Glomerular visceral epithelial cell (primary cell): ENCODE results near the gene OR6N2.

Experiments
- DNase-seq: peaks from one replicate; pipeline ENCODE4 v3.0.0-alpha.2; 2016; ENCODE audit errors: extremely low spot score

The OR6N2 gene, protein sequence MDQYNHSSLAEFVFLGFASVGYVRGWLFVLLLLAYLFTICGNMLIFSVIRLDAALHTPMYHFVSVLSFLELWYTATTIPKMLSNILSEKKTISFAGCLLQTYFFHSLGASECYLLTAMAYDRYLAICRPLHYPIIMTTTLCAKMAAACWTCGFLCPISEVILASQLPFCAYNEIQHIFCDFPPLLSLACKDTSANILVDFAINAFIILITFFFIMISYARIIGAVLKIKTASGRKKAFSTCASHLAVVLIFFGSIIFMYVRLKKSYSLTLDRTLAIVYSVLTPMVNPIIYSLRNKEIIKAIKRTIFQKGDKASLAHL

GRCh38 chr1:158781104-158781503 is at the start of gene OR6N2:
Gene OR6N2 (minus strand): TSS chr1:158781204. CDS start chr1:158777635, 3,569 bp downstream.
- no peak for DNase-seq

DNA sequence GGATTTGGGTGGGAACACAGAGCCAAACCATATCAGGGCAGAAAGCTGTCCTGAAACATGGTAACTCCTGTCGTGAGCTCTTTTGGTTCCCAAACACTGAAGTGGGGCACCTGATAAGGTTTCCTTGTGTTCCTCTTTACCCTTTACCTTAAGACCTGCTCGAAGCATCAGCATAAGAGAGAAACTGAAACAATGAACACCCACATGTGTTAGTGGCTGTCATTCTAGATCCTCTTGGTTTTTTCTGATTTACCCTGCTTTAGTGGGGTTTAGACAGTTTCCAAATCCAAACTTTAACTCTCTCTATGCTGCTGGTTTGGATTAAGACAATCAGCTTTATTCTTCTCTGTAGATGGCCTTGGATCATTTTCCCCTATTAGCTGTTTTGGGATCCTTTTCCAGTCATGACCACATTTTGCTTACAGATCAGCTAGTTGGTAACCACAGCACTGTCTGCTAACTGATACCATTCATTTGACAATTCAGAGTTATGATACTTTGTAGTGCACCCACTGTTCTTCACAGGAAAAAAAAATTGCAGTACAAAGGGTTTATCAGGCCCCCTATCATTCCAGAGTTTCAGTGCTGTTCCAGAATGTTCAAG is 49.2 kb upstream of the OR6N2 start:
- DNase-seq, result no peak

DNA sequence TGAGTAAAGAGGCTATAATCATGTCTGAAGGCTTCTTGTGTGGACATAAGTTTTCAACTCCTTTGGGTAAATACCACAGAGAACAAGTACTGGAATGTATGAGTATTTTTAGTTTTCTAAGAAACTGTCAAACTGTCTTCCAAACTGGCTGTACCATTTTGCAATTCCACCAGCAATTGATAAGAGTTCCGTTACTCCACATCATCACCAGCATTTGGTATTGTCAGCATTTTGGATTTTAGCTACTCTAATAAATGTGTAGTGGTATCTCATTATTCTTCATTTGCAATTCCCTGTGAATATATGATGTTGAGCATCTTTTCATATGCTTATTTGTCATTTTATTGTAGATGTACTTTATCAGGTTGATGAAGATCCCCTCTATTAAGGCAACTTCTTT is 40.7 kb upstream of the OR6N2 start:
- no peak for DNase-seq

DNA sequence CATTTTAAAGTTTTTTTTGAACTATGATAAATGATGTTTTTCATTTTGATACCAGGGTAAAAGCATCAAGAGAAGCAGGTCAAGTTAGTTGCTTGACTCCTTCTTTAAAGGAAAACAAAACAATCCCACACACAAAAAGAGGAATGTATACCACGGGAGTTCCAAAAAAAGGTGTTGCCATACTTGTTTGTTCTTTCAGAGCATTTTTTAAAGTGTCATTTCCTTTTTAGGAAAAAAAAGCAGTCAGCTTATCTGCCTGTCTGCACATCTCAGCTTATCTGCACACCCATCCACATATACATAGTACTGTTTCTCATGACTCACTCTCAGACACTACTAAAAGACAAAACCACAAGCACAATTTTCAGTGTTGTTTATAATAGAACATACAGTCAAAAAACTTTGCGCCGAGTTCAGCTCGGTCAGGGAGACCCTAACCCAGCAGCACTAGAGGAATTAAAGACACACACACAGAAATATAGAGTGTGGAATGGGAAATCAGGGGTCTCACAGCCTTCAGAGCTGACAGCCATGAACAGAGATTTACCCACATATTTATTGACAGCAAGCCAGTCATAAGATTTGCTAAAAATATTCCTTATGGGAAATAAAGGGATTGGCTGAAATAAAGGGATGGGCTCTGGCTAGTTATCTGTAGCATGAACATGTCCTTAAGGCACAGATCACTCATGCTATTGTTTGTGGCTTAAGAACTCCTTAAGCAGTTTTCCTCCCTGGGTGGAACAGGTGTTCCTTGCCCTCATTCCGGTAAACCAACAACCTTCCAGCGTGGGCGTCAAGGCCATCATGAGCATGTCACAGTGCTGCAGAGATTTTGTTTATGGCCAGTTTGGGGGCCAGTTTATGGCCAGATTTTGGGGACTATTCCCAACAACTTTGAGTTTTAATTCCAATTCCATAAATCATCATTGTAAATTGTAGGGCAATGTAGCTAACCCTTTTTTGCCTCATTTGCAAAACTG is 38.7 kb upstream of the OR6N2 start:
- DNase-seq, result no peak

DNA sequence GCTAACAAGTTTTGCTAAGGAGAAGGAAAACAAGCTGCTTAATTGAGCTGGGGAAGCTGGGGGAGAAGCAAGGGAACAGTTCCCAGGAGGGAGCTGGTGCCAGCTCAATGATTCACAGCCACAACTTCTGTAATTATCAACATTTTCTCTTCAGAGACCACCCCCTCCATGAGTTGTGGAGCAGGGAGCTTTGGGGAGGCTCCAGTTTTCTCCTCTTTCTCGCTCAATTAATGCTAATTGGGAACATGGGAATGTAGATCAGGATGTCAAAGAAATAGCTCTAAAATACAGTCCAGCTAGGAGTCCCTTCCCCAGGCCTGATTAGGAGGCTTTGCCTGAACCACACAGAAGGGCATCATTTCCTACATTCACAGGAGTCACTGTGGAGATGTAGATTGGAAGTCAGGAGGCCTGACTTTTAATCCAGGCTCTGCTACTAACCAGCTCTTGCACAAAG is 38.0 kb upstream of the OR6N2 start:
- DNase-seq, result no peak

GRCh38 chr1:158818560-158818959 is 37.6 kb upstream of the OR6N2 start:
- DNase-seq, result no peak

GRCh38 chr1:158814970-158815369 is 34.0 kb upstream of the OR6N2 start:
- no peak for DNase-seq

DNA sequence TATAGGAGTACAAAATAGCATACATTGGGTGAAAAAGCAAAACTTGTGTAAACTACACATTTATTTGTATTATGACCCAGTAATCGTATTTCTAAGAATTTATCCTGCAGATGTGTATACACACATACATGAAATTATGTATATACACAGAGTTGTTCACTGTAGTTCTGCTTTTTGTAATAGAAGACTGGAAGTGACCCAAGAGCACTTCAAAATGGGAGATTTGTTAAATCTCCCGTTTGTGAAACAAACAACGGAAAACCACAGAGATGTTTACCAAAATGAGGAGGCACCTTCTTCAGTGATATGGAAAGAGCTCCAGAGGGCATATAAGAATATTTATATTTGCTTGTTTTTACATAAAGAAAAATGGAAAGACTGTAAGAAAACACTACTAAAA is 32.2 kb upstream of the OR6N2 start:
- DNase-seq, result no peak

DNA sequence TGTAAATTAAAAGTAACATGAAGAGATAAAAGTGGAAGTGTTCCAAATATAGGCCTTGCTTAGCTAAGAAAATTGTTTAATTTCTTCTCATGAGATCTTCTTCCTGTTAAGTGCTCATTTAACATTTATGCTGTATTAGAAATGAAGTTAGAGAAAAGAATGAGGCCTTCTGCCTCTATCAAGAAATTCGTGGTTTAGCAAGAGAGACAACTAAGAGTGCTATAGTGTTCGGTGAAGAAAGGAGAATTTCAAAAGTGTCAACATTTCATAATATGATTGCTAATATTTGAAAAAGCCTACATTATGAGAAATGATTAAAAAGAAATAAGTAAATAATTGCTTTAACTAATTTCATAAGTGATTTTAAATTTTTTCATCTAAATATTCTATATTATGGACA is 31.3 kb upstream of the OR6N2 start:
- DNase-seq, result no peak

GRCh38 chr1:158810311-158810710 is 29.3 kb upstream of the OR6N2 start:
- DNase-seq, result no peak

DNA sequence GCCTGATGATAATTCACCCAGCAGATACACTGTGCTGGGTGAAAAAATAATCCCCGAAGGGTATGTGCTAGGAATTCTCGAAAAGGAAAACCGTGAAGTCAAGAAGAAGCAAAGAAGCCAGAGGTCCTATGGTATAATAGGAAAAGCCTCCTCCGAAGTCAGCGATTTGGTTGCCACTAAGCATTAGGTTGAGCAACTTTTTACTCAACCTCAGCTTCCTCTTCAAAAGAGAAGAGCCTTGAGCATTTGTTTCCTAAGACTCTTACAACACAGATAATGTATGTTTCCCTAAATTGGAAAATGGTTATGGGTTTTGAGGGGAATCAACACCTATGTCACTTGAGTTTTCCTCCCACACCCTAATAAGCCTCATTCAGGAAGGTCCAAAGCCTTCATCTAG is 28.9 kb upstream of the OR6N2 start:
- no peak for DNase-seq

DNA sequence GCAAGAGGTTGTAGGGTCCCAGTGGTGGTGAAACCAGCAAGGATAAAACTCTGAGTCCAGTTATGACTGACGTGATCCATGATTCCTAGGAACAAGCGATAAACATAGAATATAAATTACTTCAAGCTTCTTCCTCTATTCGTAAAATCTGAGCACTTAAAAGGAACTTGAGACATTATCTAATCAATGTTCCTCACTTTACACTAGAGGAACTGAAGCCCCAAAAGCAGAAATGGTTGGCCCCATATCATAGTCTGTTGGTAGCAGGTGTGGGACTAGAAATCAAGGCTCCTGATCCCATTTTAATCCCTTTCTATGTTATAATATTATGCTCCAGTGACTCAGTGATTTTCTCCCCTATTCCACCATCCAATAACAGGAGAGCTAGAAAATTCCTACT is 28.3 kb upstream of the OR6N2 start:
- DNase-seq, result no peak

DNA sequence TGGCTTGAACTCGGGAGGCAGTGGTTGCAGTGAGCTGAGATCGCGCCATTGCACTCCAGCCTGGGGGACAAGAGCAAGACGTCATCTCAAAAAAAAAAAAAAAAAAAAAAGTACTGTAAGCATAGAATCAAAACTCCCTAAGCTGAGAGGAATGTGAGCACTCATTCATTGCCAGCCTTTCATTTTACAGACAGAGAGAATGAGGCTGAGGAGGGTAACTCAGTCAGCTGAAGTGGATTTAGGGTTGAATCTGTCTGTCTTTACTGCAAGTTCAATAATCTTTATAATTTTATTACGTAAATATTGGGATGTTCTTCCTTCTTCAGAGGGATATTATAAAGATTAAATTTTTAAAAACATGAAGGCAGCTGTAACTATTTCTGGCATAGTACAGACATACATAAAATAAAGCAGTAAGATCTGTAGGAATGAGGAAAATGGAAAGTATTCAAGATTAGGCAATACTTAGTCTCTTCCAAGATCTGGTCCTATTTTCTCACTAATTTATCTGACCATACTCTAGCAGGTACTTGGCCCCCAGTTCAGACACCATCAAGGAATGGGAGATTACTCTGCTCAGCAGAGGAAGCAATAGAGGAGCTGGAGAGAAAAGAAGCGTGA is 26.0 kb upstream of the OR6N2 start:
- DNase-seq, result no peak

GRCh38 chr1:158803678-158804077 is 22.7 kb upstream of the OR6N2 start:
- no peak for DNase-seq

- DNase-seq, result no peak
These were observed 20.4 kb upstream of the OR6N2 start for GRCh38 chr1:158801396-158801795.

- no peak for DNase-seq
These were observed 19.5 kb upstream of the OR6N2 start for GRCh38 chr1:158800526-158800925.

DNA sequence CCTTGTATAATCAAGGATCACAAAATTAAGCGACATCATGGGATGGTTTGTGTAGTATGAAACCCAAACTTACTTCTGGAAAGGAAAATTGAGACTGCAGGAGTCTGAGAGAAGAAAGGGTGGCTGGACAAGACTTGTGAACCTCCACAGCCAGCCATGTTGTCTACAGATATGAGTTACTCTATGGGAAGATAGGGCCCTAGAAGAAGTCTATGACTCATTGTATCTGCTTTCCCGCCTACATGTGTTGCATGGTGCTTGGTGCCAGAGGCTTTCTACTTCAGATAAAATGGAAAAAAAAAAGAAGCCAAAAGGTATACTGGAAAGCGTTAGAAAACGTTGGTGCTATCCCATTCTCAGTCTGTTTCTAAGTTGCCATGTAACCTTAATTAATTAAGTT is 18.7 kb upstream of the OR6N2 start:
- no peak for DNase-seq

DNA sequence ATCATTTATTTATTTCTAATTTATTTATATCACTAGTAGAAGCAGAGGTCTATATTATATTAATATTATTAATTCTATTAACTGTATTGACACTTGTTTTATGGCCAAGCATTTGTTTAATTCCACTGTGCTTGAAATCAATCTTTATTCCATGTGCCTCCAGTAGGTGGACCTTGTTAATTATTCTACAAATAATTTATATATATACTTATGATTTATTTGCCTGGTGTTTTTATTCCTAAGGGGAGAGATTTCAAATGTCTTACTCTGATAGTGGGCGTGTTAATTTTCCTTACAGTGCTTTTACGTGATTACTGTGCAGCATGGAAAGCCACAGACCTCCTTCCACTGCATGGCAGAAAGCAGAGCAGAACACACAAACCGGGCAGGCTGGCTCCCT is 17.5 kb upstream of the OR6N2 start:
- DNase-seq, result no peak

- no peak for DNase-seq
These were observed 13.2 kb upstream of the OR6N2 start for GRCh38 chr1:158794247-158794646.

DNA sequence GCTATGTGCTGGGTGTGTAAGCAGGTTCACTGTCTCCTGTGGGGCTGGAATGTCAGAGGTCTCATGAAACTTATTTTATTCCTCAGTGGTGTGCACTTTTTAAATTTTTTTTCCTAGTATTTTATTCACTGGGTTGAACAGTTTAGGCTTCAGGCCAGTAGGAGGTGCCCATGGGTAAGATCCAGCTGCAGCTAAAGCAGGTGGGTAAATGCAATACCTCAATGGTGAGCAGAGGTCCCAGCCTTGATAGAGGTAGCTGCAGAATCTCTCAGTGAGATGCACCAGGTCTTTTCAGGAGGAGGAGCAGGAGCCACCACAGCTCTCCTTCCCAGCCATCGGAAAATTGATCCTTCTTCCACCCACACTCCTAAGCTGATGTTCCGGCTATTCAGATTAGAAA is 12.6 kb upstream of the OR6N2 start:
- no peak for DNase-seq

DNA sequence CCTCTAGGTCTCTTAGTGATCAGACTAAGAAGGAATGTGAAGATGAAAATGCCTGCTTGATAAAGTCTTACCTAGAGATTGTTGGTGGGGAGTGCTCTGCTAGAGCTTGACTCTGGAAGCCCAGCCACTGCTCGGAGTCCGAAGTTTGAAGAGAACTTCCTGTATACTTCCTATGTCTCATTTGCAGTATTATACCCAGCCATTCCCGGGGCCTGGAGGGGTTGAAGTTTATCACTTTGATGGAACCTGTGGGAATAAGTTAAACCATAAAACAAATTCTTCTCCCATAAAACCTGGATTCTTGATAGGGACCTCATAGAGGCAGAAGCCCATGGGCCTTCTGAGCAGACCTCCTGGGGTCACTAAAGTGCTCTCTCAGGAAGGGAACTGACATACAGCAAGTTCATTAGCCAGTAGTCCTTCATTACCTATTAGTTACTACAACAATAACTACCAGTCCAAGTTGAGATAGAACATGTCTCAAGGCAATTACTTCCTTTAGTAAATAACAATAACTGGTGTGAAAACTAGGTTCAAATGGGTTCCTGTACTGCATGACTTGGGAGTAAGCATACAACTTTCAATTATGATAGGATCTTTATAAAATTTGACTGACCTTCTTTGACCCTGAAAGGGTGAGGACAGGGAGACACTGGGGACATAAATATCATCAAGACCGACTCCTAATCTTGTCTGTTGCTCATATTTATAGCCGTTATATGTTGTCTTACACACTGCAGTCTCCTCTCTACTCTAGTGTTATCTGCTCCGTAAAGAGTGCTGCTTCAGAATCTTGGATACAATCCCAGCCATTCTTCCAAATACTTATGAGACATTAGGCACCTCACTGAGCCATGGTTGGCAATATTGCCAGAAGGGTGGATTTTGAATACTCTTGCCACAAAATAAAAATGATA is 8.8 kb downstream of the OR6N2 start, which contains the start of gene OR6N1:
TSS of gene OR6N1 (minus strand) at position 246 of the 917 bp plus-strand sequence. CDS start 5,513 bp downstream, outside the sequence.
- DNase-seq, result no peak
